K562 (cell line): ENCODE measurements around the gene PDGFD. TPM values are rescaled to one million over a fixed set of nuclear protein-coding genes. Genes with fewer than 3 reads are reported as not detected.

Experiments used
- ATAC-seq: fragments of 200-7000 bp; cut with Tn5 transposase; 3 replicates; pipeline ENCODE4 v1.9.1; 2020; ENCODE audit warnings: moderate library complexity
- BruUV-seq: library from RNA; stranded (reverse); fragments of 400-500 nt; replicated peaks from 2 replicates; lab custom pipeline; 2021; lab: Mats Ljungman, UMichigan
- CTCF ChIA-PET: fragments of 300-600 bp; formaldehyde crosslinking; extraction: SDS; loops from one replicate; lab custom pipeline; 2021; ENCODE audit warnings: low intra/inter-chr PET ratio; lab: Yijun Ruan, JAX
- POLR2A ChIA-PET: fragments of 300-600, 350-650 bp; sonication (Branson Sonifier 250); formaldehyde crosslinking; extraction: SDS; loops from one replicate; lab custom pipeline; 2021; ENCODE audit warnings: antibody characterized with exemption, inconsistent platforms; lab: Yijun Ruan, JAX
- DNase-seq, 4 experiments: peaks; one replicate each; pipeline versions ENCODE4 v3.0.0 to v3.0.0-alpha.2; 2011 to 2018; ENCODE audit warnings: low spot score in 3 of 4, mixed read lengths in 3 of 4; ENCODE audit errors: extremely low read depth in 1 of 4
- FAIRE-seq: peaks from 2 replicates; lab custom pipeline; 2011; peaks lifted over from hg19 to GRCh38; lab: Jason Lieb, UNC
- H2AFZ ChIP-seq: 2 replicates; pipeline ENCODE4 v1.6.0; 2011; ENCODE audit warnings: low read depth, low read length, control low read depth, inconsistent platforms
- H3K27ac ChIP-seq: fragments of 200-600 bp; 3 replicates; pipeline ENCODE4 v1.8.0; 2011; ENCODE audit warnings: low read depth, mild to moderate bottlenecking, control low read depth, inconsistent platforms, low read length, moderate library complexity, mixed read lengths; ENCODE audit errors: extremely low read depth
- H3K27me3 ChIP-seq, 2 experiments: fragments of 300-600 bp in 1 of 2; 2 replicates in 1 of 2; 3 replicates in 1 of 2; pipeline versions ENCODE4 v1.6.0 to v1.8.0; 2011; ENCODE audit warnings: inconsistent platforms in 2 of 2, low read length in 2 of 2, mild to moderate bottlenecking in 1 of 2, mixed read lengths in 1 of 2, moderate library complexity in 1 of 2; ENCODE audit not compliant: control insufficient read depth in 2 of 2, insufficient read depth in 2 of 2
- H3K36me3 ChIP-seq: fragments of 300-600 bp; 3 replicates; pipeline ENCODE4 v1.8.0; 2011; ENCODE audit warnings: mild to moderate bottlenecking, low read length, inconsistent platforms; ENCODE audit not compliant: control insufficient read depth, insufficient read depth
- H3K4me1 ChIP-seq, 2 experiments: fragments of 200-600 bp in 1 of 2; replicated peaks in 1 of 2; 2 replicates in 1 of 2; 3 replicates in 1 of 2; pipeline versions ENCODE4 v1.5.1 to v1.8.0; 2011; ENCODE audit warnings: inconsistent platforms in 2 of 2, low read length in 2 of 2, mild to moderate bottlenecking in 1 of 2, mixed read lengths in 1 of 2, moderate library complexity in 1 of 2; ENCODE audit not compliant: control insufficient read depth in 2 of 2, insufficient read depth in 2 of 2
- H3K4me2 ChIP-seq: 2 replicates; pipeline ENCODE4 v1.6.1; 2011; ENCODE audit warnings: low read length, control low read depth, inconsistent platforms, mixed read lengths; ENCODE audit not compliant: insufficient read depth
- H3K4me3 ChIP-seq: fragments of 200-600 bp; sonication (generic), shearing (Covaris generic); 2 replicates; pipeline ENCODE4 v1.5.1; 2016; ENCODE audit warnings: control low read depth, inconsistent platforms
- H3K79me2 ChIP-seq: fragments of 200-600 bp; 3 replicates; pipeline ENCODE4 v1.8.0; 2011; ENCODE audit warnings: low read length, inconsistent platforms; ENCODE audit not compliant: control insufficient read depth, insufficient read depth
- H3K9ac ChIP-seq, 2 experiments: 2 replicates each; pipeline versions ENCODE4 v1.6.0 to v1.6.1; 2011; ENCODE audit warnings: low read depth in 2 of 2, low read length in 2 of 2, control low read depth in 1 of 2, inconsistent platforms in 1 of 2, mild to moderate bottlenecking in 1 of 2, mixed read lengths in 1 of 2; ENCODE audit not compliant: insufficient read depth in 1 of 2
- H3K9me1 ChIP-seq: one replicate; pipeline ENCODE4 v1.6.0; 2011; ENCODE audit warnings: inconsistent platforms, mild to moderate bottlenecking, low read length, moderate library complexity; ENCODE audit not compliant: control insufficient read depth, insufficient read depth
- H3K9me3 ChIP-seq: replicated peaks from 2 replicates; pipeline ENCODE4 v1.5.1; 2011; ENCODE audit warnings: low read depth, low read length, inconsistent platforms; ENCODE audit not compliant: control insufficient read depth, insufficient read depth
- H4K20me1 ChIP-seq: replicated peaks from 2 replicates; pipeline ENCODE4 v1.6.1; 2011; ENCODE audit warnings: low read length, inconsistent platforms, mixed read lengths; ENCODE audit not compliant: control insufficient read depth, insufficient read depth
- BCL6 ChIP-seq: fragments of 250-450 bp; sonication (Bioruptor Pico); IDR thresholded peaks from 2 replicates; pipeline ENCODE4 v1.4.0; 2020
- EP300 ChIP-seq: IDR thresholded peaks from 2 replicates; pipeline ENCODE4 v1.6.1; 2012; ENCODE audit warnings: low read length, improper control_type of control experiment
- HDAC1 ChIP-seq, 2 experiments: fragments of 450-650 bp; IDR thresholded peaks; 2 replicates each; pipeline ENCODE4 v1.6.1; 2016 to 2017; ENCODE audit warnings: inconsistent platforms in 1 of 2, mild to moderate bottlenecking in 1 of 2, moderate library complexity in 1 of 2
- HLTF ChIP-seq: fragments of 450-650 bp; IDR thresholded peaks from 2 replicates; pipeline ENCODE4 v1.6.1; 2016
- HNRNPH1 ChIP-seq: fragments of 200-400 bp; formaldehyde crosslinking; optimal IDR thresholded peaks from 2 replicates; pipeline ENCODE3; 2017; ENCODE audit warnings: low read depth, mild to moderate bottlenecking, low read length, moderate library complexity
- HNRNPK ChIP-seq: fragments of 200-400 bp; formaldehyde crosslinking; IDR thresholded peaks from one replicate; pipeline ENCODE4 v1.6.1; 2018; ENCODE audit warnings: mild to moderate bottlenecking, low read depth, low read length; ENCODE audit not compliant: poor library complexity, severe bottlenecking
- KAT2B ChIP-seq: IDR thresholded peaks from one replicate; pipeline ENCODE4 v1.6.1; 2012; ENCODE audit warnings: low read depth, mild to moderate bottlenecking, control low read depth, inconsistent platforms, low read length, moderate library complexity
- NFRKB ChIP-seq: fragments of 450-650 bp; IDR thresholded peaks from 2 replicates; pipeline ENCODE4 v1.6.1; 2016; ENCODE audit warnings: low read depth
- SAP30 ChIP-seq: fragments of 200-600 bp; sonication (generic); IDR thresholded peaks from 2 replicates; pipeline ENCODE4 v1.6.1; 2012; ENCODE audit warnings: borderline replicate concordance, low read depth, mild to moderate bottlenecking, moderate library complexity, low read length, control low read depth, inconsistent platforms; ENCODE audit not compliant: insufficient read depth, poor library complexity, severe bottlenecking
- SMAD2 ChIP-seq: fragments of 150-350 bp; IDR thresholded peaks from 2 replicates; pipeline ENCODE4 v1.6.1; 2014; ENCODE audit warnings: low read depth, mild to moderate bottlenecking, low read length
- STAT5A ChIP-seq: IDR thresholded peaks from 2 replicates; pipeline ENCODE4 v1.6.1; 2012; ENCODE audit warnings: low read length, inconsistent platforms, borderline replicate concordance
- TCF3 ChIP-seq: sonication (generic); formaldehyde crosslinking; IDR thresholded peaks from 2 replicates; pipeline ENCODE4 v1.4.0; 2020; ENCODE audit warnings: mild to moderate bottlenecking, missing genetic modification reagents
- ZC3H11A ChIP-seq: IDR thresholded peaks from 2 replicates; pipeline ENCODE4 v1.6.1; 2012; ENCODE audit warnings: low read depth, low read length, improper control_type of control experiment
- ZNF212 ChIP-seq: fragments of 450-650 bp; formaldehyde crosslinking; IDR thresholded peaks from 2 replicates; pipeline ENCODE4 v1.4.0; 2020; ENCODE audit warnings: mild to moderate bottlenecking
- ZNF512 ChIP-seq: IDR thresholded peaks from 2 replicates; pipeline ENCODE4 v1.6.1; 2016; ENCODE audit warnings: missing genetic modification characterization, missing compliant biosample characterization
- WGBS: fragments of 100-300 bp; shearing (Covaris generic); methylation state at CpG from one replicate; pipeline ENCODE4 v1.1.6; 2016; ENCODE audit warnings: low coverage, mixed read lengths; ENCODE audit not compliant: insufficient coverage; ENCODE audit errors: missing lambda C conversion rate; 5-methylcytosine and 5-hydroxymethylcytosine counted together
- in situ Hi-C: fragments of 300-500 bp; cut with MboI; formaldehyde crosslinking; loops from 4 replicates; pipeline ENCODE4 v1.15.0; 2018; ENCODE audit warnings: inconsistent platforms, mixed read lengths
- intact Hi-C: fragments of 100-400 bp; cut with micrococcal nuclease; formaldehyde crosslinking; loops from 2 replicates; pipeline ENCODE4 v1.14.2; 2022
- polyA plus RNA-seq, 8 experiments: library from polyadenylated mRNA; depleted of rRNA in 4 of 8; stranded (reverse) in 5 of 8; unstranded in 3 of 8; fragments of >200 nt; fragmentation: Nextera tagmentation in 2 of 8; fragmentation: Illumina TruSeq in 1 of 8; extraction: Ambion mirVana in 2 of 8; extraction: Trizol in 1 of 8; gene quantifications; 2 replicates each; pipeline versions ENCODE4 v1.2.1 to v1.2.3, GENCODE V29; 2011 to 2014; ENCODE audit warnings: inconsistent platforms in 1 of 8, missing spikeins in 1 of 8
- total RNA-seq, 7 experiments: library from RNA; depleted of rRNA in 6 of 7; stranded (reverse); fragments of >200 nt in 6 of 7; fragmentation: Illumina TruSeq in 2 of 7; extraction: Trizol in 2 of 7; gene quantifications; 2 replicates each; pipeline versions ENCODE4 v1.2.1 to v1.2.3, GENCODE V29; 2011 to 2021; ENCODE audit warnings: low replicate concordance in 1 of 7
- TF ChIP-seq, protein P1 (sequence below), 3 experiments: fragments of 200-800 bp in 1 of 3; fragments of 250-450 bp in 1 of 3; fragments of 450-650 bp in 1 of 3; sonication (Bioruptor Pico) in 1 of 3; sonication (Bioruptor generic) in 1 of 3; formaldehyde crosslinking in 1 of 3; IDR thresholded peaks; 2 replicates each; pipeline versions ENCODE4 v1.6.1 to v1.8.0; 2016 to 2022; ENCODE audit warnings: mild to moderate bottlenecking in 2 of 3, missing genetic modification characterization in 2 of 3, missing compliant biosample characterization in 1 of 3, moderate library complexity in 1 of 3
- TF ChIP-seq, protein P2 (sequence below): sonication (generic); formaldehyde crosslinking; IDR thresholded peaks from 2 replicates; pipeline ENCODE4 v1.8.0; 2022; ENCODE audit warnings: mild to moderate bottlenecking, missing genetic modification reagents, borderline replicate concordance

PDGFD gene
- total and polyA plus RNA-seq, 9 of the 15 experiments (the other 6 are each of a cell fraction or from before 2014, with no cell fraction given): 0.11 TPM; not detected in 8

DNA sequence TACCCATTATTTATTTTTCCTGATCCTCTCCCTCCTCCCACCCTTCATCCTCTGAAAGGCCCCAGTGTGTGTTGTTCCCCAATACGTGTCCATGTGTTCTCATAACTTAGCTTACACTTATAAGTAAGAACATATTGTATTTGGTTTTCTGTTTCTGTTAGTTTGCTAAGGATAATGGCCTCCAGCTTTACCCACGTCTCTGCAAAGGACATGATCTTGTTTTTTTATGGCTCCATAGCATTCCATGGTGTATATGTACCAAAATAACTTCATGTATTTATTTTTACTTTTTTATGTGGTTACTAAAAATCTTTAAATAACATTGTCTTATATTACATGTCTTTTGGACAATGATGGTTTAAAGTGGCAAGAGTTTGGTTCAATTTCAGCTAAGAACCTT is 15.2 kb downstream of the PDGFD start:
- POLR2A ChIA-PET: no interaction called here

More for the DNA sequence above, 15.2 kb downstream of the PDGFD start:
- H3K4me2 ChIP-seq: no peak overlapping the region
- no peaks in the 10 kb centered on the region for H3K79me2 ChIP-seq
- CTCF ChIA-PET: no interaction called here
- BruUV-seq: no TSS peak
- H3K4me3 ChIP-seq: no peak overlapping the region
- FAIRE-seq: no peak
- no peak for DNase-seq
- H3K27me3 ChIP-seq: no peaks in the 10 kb centered on the region
- ATAC-seq: no peak
- H2AFZ ChIP-seq: no peak overlapping the region
- H3K9me1 ChIP-seq: no peaks in the 10 kb centered on the region
- 0% methylated on average over 2 of the region's 2 CpGs for WGBS
- no peaks in the 10 kb centered on the region for H3K4me1 ChIP-seq
- TF ChIP-seq TCF3 (CRISPR knock-in tag): no peak
- TF ChIP-seq KAT2B: no peak
- no peak for TF ChIP-seq ZC3H11A
- no peak for TF ChIP-seq STAT5A
- no peak for TF ChIP-seq EP300
- no peak for TF ChIP-seq BCL6 (CRISPR knock-in tag)
- TF ChIP-seq HNRNPH1: no peak
- no peak for TF ChIP-seq HDAC1 (IDR thresholded peaks at IDR 0.05)
- TF ChIP-seq, protein P1, sequence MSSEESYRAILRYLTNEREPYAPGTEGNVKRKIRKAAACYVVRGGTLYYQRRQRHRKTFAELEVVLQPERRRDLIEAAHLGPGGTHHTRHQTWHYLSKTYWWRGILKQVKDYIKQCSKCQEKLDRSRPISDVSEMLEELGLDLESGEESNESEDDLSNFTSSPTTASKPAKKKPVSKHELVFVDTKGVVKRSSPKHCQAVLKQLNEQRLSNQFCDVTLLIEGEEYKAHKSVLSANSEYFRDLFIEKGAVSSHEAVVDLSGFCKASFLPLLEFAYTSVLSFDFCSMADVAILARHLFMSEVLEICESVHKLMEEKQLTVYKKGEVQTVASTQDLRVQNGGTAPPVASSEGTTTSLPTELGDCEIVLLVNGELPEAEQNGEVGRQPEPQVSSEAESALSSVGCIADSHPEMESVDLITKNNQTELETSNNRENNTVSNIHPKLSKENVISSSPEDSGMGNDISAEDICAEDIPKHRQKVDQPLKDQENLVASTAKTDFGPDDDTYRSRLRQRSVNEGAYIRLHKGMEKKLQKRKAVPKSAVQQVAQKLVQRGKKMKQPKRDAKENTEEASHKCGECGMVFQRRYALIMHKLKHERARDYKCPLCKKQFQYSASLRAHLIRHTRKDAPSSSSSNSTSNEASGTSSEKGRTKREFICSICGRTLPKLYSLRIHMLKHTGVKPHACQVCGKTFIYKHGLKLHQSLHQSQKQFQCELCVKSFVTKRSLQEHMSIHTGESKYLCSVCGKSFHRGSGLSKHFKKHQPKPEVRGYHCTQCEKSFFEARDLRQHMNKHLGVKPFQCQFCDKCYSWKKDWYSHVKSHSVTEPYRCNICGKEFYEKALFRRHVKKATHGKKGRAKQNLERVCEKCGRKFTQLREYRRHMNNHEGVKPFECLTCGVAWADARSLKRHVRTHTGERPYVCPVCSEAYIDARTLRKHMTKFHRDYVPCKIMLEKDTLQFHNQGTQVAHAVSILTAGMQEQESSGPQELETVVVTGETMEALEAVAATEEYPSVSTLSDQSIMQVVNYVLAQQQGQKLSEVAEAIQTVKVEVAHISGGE (CRISPR knock-in tag; IDR thresholded peaks at IDR 0.05): no peak
- no peak for TF ChIP-seq NFRKB
- no peak for TF ChIP-seq HNRNPK
- TF ChIP-seq SMAD2: no peak
- TF ChIP-seq ZNF212 (CRISPR knock-in tag): no peak
- TF ChIP-seq, protein P2, sequence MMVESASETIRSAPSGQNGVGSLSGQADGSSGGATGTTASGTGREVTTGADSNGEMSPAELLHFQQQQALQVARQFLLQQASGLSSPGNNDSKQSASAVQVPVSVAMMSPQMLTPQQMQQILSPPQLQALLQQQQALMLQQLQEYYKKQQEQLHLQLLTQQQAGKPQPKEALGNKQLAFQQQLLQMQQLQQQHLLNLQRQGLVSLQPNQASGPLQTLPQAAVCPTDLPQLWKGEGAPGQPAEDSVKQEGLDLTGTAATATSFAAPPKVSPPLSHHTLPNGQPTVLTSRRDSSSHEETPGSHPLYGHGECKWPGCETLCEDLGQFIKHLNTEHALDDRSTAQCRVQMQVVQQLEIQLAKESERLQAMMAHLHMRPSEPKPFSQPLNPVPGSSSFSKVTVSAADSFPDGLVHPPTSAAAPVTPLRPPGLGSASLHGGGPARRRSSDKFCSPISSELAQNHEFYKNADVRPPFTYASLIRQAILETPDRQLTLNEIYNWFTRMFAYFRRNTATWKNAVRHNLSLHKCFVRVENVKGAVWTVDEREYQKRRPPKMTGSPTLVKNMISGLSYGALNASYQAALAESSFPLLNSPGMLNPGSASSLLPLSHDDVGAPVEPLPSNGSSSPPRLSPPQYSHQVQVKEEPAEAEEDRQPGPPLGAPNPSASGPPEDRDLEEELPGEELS (CRISPR knock-in tag): no peak
- TF ChIP-seq SAP30: no peak
- no peak for TF ChIP-seq HLTF
- no peak for TF ChIP-seq ZNF512 (tag)
- no peak overlapping the region for H3K27ac ChIP-seq
- intact Hi-C loops: no loop called here
- H4K20me1 ChIP-seq: no peaks in the 10 kb centered on the region
- no peak overlapping the region for H3K9ac ChIP-seq
- H3K9me3 ChIP-seq: no peaks in the 10 kb centered on the region
- in situ Hi-C loops: no loop called here
- no peaks in the 10 kb centered on the region for H3K36me3 ChIP-seq
